HG03135 (cell line): Measurements from ENCODE around the gene NEURL1.
"Not testable (repeated sequence)": the region's sequence is repeated elsewhere in the genome, so short reads cannot be mapped to it uniquely, and the experiment has no call there.

Experiments
- ATAC-seq: cut with Tn5 transposase; IDR thresholded peaks from one replicate; pipeline ENCODE4 v1.9.1; 2021; ENCODE audit warnings: mild to moderate bottlenecking, moderate library complexity; ENCODE audit not compliant: unreplicated experiment

NEURL1 gene

DNA sequence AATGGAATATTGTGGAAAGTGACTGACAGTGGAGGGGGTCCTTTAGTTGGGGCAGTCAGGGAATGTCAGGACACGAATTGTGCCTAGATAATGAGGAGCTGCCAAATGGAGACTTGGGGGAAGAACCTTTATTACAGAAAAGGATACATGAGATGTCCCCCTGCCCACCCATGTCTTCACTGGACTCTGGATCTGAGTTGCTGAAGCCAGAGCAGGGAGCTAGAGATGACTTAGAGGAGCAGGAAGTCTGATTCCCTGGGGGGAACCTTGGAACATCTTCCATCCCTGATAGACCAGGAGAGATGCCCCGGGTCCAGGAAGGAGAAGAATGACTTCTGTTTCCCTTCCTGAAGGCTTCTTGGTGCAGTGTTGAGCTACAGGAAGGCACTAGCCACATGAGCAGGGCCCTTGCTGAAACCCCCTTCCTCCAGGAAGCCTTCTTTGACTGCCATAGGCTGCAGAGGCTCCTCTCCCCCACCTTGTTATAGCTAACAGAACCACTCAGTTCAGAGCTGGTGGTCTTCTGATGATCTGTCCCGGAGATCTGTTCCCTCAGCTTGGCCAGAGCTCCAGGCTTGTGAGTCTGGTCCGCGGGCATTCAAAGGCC, 747 bp upstream of the NEURL1 start:
- ATAC-seq = no peak

DNA sequence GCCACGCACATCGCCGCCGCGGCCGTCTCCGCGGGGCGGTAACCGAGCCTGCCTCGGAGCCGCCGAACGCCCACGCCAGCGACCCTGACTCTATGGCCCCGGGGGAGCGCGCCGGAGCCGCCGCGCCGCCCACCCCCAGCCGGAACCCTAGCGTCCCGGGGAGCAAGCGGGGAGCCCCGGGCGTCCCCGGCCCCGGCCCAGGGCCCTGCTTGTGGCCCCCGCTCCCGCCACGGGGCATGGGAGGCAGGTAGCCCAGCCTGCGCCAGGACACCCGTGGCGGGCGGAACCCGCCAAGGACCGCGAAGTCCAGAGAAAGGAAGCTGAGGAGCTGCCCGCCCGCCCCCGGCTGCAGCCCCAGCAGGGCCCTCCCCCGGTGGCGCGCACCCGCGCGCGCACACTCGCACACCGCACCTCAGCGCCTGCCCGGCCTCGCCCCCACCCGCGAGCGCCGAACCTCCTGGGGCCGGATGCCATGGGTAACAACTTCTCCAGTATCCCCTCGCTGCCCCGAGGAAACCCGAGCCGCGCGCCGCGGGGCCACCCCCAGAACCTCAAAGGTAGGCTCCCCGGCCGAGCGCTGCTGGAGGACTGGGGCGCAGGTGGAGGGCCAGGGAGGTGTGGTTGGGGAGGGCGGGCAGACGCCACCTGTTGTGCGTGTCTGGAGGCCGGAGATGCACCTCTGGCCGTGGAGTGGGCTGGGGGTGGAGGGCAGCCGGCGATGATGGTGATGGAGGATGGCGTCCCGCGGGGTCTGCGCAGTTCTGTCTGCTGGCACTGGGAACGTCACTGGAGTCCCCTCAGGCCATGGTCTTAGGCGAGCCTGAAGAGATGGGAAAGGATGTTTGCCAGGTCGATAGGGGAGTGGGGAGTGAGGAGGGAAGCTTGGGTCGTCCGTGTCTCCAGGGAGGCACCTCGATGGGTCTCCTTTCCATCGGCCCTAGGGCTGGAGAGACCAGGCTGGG, 692 bp downstream of the NEURL1 start:
- ATAC-seq = no peak

DNA sequence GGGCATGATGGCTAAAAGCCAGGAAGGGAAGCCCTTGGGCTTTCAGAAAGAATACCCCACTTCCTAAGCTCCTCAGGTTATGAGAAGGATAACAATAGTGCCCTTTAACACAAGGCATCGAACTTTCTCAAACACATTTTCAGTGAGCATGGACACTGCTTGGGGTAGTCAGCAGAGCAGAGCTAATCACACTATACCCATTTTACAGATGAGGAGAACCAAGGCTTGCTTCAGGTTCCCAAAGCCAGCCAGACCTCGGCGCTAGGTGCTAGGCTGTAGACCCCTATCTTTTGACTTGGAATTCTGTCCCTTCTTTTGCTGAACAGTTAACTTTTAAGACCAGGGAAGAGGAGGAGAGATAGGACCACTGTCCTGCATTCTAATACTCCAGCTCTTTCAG, 1.8 kb downstream of the NEURL1 start:
- no peak for ATAC-seq

DNA sequence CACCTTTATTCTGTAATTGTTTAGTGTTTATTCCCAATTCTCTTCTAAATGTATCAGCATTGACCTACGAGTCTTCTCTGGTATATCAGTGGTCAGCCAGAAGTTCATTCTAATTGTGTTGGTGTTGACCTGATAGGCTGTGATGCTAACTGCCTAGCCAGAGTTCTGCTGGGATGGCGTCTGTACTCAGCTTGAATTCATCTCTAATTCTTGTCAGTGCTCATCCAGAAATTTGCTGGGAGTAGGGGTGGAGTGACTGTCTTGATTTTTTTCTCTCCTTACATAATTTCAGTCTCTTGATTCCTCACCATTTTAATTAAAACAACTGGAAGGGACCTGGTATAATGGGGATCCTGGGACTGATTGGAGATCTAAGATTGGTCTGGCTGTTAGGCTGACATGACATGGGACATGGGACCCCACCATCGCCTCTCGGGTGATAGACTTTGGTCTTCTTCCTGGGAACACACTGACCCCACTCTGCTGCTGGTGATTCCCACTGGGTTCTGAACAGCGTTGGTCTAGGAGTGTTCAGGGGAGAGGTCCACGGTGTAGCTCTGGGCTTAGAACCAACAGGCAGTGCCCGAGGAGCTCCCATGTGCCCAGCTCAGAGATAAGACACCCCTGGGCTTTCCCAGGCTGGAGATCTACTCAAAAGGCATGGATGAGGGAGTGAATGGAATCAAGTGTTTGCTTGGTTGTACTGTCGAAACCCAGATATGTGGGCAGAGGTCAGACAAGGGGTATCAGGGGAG, 3.8 kb downstream of the NEURL1 start:
- ATAC-seq = no peak

DNA sequence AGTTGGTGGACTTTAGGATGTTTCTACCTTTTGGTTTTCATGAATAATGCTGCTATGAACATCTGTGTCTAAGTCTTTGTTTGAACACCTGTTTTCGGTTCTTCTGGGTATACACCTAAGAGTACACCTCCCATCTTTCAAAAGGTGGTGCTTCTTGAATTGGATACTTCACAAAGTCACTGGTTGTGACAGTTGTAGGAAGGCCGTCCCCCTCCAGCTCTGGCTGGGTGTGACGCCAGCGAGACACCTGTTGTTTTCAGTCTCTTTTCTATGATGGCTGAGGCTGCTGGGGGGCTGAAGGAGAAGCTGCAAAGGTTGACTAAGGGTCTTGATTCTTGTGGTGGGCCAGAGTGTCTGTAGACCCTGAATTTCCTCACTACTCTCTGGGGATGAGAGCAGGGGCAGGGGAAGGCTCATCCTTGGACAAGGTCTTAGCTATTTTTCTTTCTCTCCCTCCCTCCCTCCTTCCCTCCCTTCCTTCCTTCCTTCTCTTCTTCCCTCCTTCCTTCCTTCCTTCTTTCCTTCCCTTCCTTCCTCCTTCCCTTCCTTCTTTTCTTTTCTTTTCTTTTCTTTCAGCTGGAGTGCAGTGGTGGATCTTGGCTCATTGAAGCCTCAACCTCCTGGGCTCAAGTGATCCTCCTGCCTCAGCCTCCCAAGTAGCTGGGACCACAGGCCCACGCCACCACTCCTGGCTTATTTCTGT, 5.6 kb downstream of the NEURL1 start:
- no peak for ATAC-seq

DNA sequence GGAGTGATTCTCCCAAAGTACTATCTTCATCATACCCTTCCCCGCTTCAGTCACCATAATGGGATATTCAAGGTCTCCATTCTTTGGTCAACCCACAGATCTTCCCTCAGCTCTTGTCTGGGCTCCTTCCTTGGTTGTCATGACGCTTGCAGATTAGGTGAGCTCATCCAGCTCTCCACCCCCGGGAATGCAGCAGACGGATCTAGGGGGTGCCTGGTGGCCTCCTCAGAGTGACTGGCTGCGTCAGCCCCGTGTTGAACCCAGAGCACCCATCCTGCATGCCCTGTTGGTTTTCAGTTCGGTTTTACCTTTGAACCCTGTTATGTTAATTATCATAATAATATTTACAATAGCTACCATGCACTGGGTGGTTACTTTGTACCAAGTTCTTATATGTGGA, 6.4 kb downstream of the NEURL1 start:
- no peak for ATAC-seq

DNA sequence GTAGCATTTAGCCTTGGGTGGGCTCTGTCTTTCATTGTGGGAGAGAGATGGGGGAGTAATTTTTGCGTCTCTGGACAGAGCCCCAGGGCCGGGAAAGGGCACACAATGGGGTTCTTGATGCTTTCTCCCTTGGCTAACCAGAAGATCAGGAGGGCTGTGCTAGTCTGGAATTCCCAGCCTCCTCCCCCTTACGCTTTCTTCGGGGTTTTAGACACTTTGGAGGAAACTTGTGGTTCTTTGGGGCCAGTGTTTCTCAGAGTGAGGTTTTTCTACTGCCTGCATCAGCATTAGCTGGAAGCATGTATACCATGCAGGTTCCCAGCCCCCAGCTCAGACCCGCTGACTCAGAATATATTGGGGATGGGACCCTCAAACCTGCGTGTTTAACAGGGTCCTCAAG, 7.0 kb downstream of the NEURL1 start:
- ATAC-seq = no peak

DNA sequence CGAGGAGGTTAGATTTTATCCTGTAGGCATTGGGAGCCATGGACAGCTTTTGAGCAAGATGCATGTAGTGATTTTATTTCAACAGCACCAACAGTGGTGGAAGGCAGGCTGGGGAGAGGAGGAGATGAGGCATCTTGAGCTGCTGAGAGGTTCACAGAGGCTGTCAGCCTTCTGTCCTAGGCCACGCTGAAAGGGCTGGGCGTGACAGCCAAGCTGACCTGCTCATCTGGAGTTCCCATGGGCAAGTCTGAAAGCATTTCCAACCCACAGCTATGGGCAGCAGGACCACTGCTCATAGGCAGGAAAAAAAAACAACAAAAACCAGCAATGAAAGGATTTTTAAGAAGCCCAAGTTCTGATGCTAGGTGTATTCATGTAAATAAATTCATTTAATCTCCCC, 7.7 kb downstream of the NEURL1 start:
- ATAC-seq = no peak

DNA sequence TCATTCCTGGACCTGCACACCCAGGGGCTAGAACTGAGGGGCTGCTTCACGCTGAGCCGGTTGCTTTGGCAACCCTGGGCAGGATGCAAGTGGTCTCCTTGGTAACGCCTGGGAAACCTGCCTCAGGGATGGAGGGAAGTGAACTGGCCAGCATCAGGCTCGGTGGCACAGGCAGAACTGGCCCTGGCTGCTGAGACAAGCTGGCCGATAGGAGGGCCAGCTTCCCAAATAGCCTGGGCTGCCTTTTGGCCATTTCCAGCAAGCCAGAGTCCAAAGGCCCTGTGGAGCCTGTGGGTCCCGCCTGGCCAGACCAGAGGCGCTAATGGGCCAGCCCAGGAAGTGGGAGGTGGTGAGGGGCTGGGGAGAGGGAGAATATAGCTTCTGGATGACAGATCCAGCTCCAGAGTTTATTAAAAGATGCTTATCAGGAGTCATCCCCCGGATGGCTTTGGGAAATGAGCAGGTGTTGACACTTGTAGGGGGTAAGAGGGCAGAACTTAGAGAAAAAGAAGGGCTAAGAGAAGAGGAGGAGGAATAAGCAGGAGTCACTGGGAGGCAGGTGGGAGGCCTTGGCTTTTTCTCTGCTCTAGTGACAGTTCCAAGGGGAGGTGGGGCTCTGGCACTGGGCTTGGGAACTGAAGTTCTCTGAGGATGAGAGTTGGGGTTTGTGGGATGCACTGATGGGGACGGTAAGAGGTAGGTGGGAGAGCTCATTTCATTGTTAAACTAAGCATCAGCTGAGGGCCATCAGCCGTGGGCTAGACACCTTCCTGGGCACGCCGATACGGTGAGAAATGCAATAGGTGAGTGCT, 9.6 kb downstream of the NEURL1 start:
- no peak for ATAC-seq

DNA sequence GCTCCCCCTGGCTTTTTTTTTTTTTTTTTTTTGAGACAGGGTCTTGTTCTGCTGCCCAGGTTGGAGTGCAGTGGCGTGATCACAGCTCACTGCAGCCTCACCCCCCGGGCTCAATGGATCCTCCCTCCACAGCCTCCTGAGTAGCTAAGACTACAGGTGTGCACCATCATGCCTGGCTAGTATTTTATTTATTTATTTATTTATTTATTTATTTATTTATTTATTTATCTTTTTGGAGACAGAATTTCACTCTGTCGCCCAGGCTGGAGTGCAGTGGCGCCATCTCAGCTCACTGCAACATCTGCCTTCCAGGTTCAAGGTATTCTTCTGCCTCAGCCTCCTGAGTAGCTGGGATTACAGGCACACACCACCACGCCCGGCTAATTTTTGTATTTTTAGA, 10.3 kb downstream of the NEURL1 start:
- not testable (repeated sequence) for ATAC-seq

DNA sequence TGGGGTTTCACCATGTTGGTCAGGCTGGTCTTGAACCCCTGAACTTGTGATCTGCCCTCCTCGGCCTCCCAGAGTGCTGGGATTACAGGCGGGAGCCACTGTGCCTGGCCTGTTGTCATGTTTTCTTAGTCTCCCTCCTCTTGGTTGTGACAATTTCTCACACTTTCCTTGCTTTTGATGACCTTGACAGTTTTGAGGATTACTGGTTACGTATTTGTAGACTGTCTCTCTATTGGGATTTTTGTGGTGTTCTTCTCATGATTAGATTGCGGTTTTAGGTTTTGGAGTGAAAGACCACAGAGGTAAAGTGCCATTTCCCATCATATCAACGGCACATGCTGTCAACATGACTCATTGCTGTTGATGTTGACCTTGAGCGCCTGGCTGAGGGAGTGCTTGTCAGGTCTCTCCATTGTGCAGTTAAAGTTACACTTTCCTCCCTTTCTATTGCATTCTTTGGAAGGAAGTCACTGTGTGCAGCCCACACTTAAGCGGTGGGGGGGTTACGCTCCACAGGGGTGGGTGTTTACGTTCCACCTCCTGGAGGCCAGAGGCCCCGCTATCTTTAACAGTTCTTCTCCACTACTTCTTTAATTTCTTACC, 10.8 kb downstream of the NEURL1 start:
- ATAC-seq = no peak

DNA sequence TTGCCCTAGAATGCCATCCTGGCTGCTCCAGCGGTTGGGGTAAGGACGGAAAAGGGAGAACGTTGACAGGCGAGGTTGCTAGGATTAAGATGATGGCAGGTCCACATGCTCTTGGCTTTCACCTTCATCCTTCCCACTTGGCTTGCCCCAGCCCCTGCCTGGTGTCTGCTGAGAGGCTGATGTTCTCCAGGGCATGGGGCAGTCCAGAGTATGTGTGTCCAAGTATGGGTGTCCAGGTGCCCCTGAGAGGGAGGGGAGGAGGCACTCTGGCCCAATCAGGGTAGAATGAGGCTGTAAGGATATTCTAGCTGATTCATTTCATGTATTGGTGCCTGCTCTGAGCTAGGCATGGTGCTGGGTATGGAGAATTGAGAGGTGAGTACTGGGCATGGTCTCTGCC, 12.6 kb downstream of the NEURL1 start:
- no peak for ATAC-seq

DNA sequence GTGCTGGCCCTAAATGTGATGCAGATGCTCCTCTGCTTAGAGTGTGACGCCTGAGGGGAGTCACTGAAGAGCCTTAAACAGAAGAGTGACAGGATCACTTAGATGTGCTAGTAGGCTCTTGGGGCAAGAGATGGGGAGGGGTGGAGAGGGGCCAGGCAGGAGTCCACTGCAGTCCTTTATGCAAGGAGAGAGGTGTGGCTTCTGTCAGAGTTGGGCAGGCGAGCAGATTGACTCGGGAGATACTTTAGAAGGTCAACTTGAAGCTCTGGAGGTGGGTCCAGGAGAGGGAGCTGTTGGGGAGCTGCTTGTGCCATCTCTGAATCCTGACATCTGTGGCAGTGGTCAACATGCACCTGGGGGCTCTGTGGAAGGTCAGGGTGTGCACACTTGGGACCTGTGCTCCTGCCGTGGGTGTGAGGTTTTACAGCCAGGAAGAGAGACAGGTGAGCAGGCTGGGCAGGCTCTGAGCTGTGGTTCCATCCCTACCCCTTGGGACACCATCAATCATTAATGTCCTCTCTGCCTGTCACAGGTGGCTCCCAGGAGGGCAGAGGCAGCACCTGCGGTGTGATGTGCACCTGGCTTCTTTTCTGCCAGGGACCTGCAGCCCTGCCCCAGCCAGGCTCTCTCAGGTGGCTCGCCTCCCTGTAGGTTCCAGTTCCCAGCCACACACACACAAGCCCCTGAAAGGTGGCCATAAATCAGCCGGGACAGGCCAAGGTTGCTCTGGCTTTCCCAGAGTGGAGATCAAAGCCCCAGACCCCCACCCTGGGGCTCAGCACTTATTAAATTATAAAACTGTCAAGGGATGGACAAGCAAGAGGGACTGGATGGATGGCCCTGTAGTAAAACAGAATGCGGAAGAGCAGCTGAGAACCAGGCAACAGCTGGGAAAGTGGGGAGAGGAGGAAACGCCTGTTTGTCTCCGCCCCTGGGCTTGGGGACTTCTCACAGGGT, 14.0 kb downstream of the NEURL1 start:
- no peak for ATAC-seq

DNA sequence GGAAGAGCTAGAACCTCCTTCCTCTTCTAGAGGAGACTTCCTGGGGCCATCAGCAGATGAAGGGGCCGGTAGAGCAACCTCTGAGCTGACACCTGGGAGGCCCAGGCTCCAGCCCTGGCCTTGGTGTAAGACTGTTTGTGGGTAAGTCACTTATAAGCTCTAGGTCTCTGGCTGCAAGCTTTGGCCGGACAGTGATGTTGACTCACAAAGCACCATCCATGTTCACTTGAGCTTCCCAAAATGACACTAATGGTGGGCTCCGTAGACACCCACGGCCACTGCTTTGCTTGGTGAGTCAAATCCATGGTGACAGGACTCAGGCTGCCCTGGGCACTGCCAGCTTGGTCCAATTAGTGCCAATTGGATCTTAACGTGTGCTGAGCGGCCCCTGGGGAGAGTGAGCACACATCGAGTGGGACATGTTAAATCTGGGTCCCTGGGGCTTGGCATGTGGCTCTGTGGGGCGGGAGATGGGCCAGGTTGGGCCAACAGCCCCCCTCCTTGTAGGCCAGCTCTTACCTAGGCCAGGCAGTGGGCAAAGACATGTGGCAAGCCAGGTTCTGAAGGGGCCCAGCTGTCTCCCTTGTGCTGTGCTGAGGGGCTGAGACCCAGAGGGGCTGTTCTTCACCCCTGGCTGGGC, 16.7 kb downstream of the NEURL1 start:
- no peak for ATAC-seq

DNA sequence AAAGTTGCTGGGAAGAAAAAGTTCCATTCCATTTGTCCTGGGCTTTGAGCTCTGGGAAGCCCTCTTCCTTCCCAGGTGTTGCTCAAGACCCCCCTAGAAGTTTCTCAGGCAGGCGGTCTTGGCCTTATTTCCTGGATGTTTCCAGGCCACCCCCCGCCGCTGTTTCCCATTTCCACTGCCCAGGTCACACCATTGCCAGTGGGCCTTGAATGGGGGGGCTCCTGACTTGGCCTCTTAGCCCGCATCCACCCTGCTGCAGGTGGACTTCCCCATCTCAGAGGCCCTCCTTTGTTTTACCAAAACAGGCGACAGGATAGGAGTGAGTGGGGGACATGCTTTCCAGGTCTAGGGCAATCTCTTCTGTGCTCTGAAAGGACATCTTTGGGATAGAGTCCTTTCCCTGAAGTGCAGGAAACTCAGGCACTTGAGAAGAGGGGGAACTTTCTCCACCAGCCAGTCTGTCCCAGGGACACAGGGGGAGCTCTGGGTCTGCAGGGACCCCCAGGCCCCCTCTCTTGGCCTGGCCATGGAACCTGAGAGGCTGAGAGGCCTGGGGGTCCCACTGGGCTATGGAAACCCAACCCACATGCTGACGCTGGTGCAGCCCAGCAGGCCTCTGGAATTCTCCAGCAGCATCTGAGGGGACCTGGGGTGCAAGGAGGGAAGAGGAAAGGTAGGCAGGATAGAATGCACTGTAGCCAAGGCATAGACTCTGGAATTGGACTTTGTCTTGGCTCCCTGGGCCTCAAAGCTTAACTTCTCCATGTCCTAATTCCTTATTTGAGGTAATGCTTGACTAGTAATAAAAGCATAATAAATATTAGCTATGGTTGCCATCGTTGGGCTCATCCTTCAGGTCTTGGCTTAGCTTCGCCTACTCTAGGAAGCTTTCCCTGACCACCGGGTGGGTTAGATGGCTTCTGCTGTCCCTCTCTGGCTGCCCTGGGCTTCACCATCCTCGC, 17.6 kb downstream of the NEURL1 start:
- no peak for ATAC-seq

DNA sequence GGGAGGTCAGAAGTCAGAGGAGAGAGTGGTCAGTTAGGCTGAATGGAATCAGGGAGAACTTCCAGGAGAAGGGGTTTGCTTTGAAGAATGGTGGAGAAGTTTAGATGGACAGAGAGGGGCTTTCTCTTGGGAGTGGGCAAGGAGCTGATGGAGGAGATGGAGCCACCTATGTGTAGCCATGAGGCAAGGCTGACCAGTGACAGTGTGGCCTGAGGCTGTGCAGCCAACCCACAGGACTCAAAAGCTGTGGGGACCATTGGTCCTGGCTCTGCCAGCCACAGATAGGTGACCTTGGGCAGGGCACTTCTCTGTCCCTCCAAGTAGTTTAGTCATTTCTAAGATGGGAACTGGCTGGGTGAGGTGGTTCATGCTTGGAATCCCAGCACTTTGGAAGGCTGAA, 18.7 kb downstream of the NEURL1 start:
- ATAC-seq = no peak
